BE2C (cell line): ENCODE data around the gene GNAS-AS1.

ENCODE experiments used
- DNase-seq: peaks from one replicate; pipeline ENCODE4 v3.0.0-alpha.2; 2020
- H3K27me3 ChIP-seq: fragments of 250-450 bp; sonication (Bioruptor Pico); 2 replicates; pipeline ENCODE4 v1.5.1; 2020; ENCODE audit warnings: mild to moderate bottlenecking
- H3K36me3 ChIP-seq: fragments of 250-450 bp; sonication (Bioruptor Pico); 2 replicates; pipeline ENCODE4 v1.5.1; 2020; ENCODE audit warnings: mild to moderate bottlenecking
- H3K4me1 ChIP-seq: fragments of 250-450 bp; sonication (Bioruptor Pico); 2 replicates; pipeline ENCODE4 v1.5.1; 2020
- H3K4me3 ChIP-seq: 2 replicates; pipeline ENCODE4 v1.5.1; 2011; ENCODE audit warnings: low read depth, low read length
- H3K9me3 ChIP-seq: fragments of 250-450 bp; sonication (Bioruptor Pico); 2 replicates; pipeline ENCODE4 v1.5.1; 2020
- CTCF ChIP-seq: IDR thresholded peaks from 2 replicates; pipeline ENCODE4 v1.5.1; 2012; ENCODE audit warnings: mild to moderate bottlenecking, low read depth, low read length

The GNAS-AS1 gene

GRCh38 chr20:58800134-58800871 lies 50.4 kb downstream of the GNAS-AS1 start:
- Histone ChIP-seq H3K4me3 (no peak overlapping the region), H3K4me1 (no peaks in the 10 kb centered on the region), H3K27me3 (no peaks in the 10 kb centered on the region), H3K9me3 (no peaks in the 10 kb centered on the region), H3K36me3 (no peaks in the 10 kb centered on the region)
- TF ChIP-seq CTCF = no peak
- no peak for DNase-seq

GRCh38 chr20:58797371-58798338 lies 53.0 kb downstream of the GNAS-AS1 start:
- no peaks in the 10 kb centered on the region for H3K4me1 ChIP-seq
- no peak overlapping the region for H3K4me3 ChIP-seq
- no peak for TF ChIP-seq CTCF
- H3K27me3 ChIP-seq = no peaks in the 10 kb centered on the region
- H3K9me3 ChIP-seq = no peaks in the 10 kb centered on the region
- H3K36me3 ChIP-seq = no peaks in the 10 kb centered on the region
- DNase-seq = no peak

GRCh38 chr20:58795923-58796245 lies 54.8 kb downstream of the GNAS-AS1 start:
- no peak overlapping the region for H3K4me3 ChIP-seq
- DNase-seq = no peak
- no peaks in the 10 kb centered on the region for H3K36me3 ChIP-seq
- H3K27me3 ChIP-seq = no peaks in the 10 kb centered on the region
- no peak for TF ChIP-seq CTCF
- H3K9me3 ChIP-seq = no peaks in the 10 kb centered on the region
- H3K4me1 ChIP-seq = no peaks in the 10 kb centered on the region

- no peaks in the 10 kb centered on the region for H3K9me3 ChIP-seq
- no peak overlapping the region for H3K4me3 ChIP-seq
- DNase-seq = no peak
- no peaks in the 10 kb centered on the region for H3K4me1 ChIP-seq
- no peaks in the 10 kb centered on the region for H3K36me3 ChIP-seq
- no peak for TF ChIP-seq CTCF
- H3K27me3 ChIP-seq = no peaks in the 10 kb centered on the region
Observed at GRCh38 chr20:58795181-58795922, 55.4 kb downstream of the GNAS-AS1 start.

- DNase-seq = no peak
- TF ChIP-seq CTCF = no peak
- Histone ChIP-seq H3K9me3 (no peaks in the 10 kb centered on the region), H3K4me1 (no peaks in the 10 kb centered on the region), H3K27me3 (no peaks in the 10 kb centered on the region), H3K4me3 (no peak overlapping the region), H3K36me3 (no peaks in the 10 kb centered on the region)
Observed at GRCh38 chr20:58794510-58795180, 56.1 kb downstream of the GNAS-AS1 start.
